Stimulated activated CD4-positive, alpha-beta T cell treated with anti-CD3 and anti-CD28 coated beads, Interleukin-15, amount 100 ng/mL, for 1 hour (primary cell): ENCODE results near the gene SSNA1.

Source experiments
- DNase-seq, 2 donors: peaks; one replicate each; pipeline ENCODE4 v3.0.0-alpha.2; 2020; ENCODE audit warnings: low read depth in 1 of 2, low spot score in 1 of 2

Gene SSNA1

DNA sequence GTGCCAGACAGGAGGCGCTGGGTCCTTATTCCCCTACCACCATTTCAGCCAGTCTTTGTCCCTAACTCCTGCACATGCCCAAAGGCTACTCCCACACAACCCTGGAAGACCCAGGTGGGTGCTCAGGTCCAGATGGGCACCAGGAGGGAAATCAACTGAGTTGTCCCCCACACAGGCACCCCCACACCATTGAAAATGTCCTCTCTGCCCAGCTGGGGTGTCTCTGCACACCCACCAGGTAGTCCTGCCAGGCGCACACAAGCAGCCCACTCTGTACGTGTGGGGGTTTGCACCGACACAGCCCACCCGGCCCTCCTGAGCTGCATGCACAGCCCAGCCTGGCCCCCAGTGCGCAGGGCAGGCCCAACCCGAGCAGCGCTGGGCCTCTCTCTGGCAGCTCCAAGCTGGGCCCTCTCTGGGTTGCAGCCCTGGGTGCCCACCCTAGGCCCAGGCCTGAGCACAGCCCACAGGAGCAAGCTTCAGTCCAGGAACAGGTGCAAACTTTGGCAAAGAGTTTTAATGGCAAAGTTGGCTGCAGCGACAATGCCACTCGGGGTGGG is 31.4 kb downstream of the SSNA1 start:
- no peak for DNase-seq

GRCh38 chr9:137220317-137221094 is 32.0 kb downstream of the SSNA1 start:
- no peak for DNase-seq

- no peak for DNase-seq
These were observed 32.6 kb downstream of the SSNA1 start for GRCh38 chr9:137221095-137221505.

GRCh38 chr9:137221506-137222111 is 33.1 kb downstream of the SSNA1 start:
- no peak for DNase-seq

DNA sequence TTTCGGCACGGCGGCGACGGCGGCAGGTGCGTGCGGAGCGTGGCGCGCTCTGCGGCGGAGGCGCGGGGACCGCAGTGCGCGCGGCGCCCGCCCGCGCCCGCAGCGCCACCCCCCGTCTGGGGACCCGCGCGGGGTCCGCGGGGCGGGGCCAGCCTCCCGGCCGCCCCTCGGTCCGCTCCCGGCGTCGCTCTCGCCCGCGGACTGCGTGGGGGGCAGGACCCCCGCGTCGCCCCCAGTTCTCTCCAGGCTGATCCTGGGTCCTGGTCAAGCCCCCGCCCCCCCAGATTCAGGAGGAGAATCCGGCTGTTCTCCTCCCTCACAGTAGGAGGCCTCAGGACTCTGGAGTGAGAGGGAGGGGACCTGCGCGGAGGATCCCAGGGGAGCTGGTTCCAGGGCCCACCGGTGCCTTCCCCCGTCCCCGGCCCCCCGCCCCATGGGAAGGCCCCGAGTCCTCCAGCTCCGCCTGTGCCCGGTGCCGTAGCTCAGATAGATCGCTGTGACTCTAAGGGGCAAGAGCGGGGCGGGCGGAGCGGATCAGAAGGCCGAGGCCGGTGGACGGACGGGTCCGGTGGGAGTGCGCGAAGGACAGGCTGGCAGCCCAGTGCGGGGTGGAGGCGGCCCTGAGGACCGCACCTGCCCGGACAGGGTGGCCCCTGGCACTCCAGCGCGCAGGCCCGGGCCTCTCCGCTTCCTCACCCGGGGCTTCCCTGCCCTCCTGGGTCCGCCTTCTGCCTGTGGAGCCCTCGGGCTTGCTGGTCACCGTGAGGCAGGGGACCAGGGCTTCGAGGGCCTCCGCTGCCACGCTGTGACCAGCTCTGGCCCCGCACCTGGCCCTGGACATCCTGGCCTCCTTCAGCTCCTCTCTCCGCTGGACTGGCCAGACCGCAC is 34.0 kb downstream of the SSNA1 start, which contains the start of gene RNF208:
TSS of gene RNF208 (minus strand) at position 51 of the 888 bp plus-strand sequence. CDS start 1,028 bp downstream, outside the sequence.
- no peak for DNase-seq

DNA sequence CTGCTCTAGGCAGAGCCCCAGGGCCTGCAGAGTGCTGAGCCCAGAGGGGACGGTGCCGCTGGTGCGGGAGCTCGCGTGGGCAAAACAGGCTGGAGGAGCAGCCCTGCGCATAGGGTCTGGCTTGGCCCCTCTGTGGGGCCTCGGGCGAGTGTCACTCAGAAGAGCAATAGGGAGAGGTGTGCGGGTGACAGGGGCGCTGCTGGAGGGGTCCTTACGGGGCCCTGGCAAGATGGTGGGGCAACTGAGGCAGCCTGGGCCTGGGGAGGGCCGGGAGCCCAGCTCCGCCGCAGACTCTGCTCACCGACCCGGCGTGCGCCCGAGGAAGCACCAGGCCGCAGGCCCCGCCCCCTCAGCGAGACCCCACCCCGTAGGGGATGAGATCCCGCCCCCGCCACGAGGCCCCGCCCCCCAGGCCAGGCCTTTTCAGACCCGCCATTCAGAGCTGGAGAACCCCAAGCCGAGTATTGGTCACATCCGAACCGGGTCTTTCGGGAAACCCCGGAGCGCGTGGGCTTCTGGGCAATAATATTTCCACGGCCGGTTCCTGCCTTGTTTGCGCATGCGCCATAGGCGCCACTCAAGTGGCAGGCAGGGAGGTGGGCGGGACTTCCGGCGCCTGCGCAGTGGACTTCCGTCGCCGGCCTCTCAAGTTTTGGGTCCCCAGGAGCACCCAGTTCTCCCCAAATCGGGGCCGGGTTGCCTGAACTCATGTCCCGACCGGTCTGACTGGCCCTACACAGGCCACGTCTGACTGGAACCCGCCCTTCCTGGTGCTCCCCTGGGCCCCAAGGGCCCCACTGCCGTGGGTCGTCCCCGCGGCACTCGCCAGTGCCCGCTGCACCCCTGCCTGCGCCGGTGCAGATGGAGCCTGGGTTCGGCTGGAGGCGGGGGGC is 34.8 kb downstream of the SSNA1 start:
- peak; percentile 96 to 98 for DNase-seq

GRCh38 chr9:137224830-137225694 is 36.6 kb downstream of the SSNA1 start, which contains the start of gene CYSRT1:
Gene CYSRT1 (plus strand): TSS chr9:137225174. CDS start chr9:137225622, 448 bp downstream.
- DNase-seq = no peak

DNA sequence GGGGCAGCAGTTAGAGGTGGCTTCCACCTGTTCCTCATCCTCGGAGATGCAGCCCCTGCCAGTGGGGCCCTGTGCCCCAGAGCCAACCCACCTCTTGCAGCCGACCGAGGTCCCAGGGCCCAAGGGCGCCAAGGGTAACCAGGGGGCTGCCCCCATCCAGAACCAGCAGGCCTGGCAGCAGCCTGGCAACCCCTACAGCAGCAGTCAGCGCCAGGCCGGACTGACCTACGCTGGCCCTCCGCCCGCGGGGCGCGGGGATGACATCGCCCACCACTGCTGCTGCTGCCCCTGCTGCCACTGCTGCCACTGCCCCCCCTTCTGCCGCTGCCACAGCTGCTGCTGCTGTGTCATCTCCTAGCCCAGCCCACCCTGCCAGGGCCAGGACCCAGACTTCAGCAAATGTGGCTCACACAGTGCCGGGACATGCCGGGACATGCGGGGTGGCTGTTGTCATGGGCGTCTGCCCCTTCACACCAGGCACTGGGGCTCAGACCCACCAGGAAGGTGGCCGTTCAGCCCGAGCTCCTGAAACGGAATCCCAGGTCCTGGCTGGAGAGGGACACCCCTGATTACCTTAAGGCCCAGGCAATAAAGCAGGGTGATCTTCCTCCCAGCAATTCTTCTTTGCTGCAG is 37.3 kb downstream of the SSNA1 start:
- DNase-seq = no peak

DNA sequence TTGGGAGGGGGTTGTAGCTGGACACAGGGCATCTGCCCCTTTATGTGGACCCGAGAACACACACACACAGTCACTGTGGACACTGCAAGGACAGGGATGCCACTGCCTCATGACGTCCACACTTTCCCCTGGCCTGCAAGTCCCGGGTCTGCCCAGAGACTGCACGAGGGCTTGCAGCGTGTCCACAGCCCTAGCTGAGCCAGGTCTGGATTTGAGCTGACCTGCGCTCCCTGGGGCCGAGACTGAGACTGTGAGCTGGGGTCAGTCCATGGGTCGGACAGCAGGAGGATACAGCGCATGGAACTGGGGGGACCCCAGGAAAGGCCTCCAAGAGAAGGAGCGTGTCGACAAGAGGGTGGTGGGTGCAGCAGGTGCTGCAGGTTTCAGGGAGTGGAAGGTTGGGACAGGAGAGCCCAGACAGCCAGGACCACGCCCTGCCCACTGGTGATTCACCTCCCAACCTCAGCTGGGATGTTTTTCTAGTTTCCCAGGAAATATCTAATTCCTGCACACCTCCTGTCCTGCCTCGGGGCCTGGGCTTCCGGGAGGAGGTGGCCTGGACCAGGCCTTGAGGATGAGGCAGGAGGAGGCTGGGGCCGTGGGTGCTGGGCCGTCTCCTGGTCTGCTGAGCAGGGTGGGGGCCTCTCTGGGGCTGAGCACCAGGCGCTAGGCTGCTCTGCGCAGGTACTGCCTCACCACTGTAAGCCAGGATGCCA is 38.0 kb downstream of the SSNA1 start:
- no peak for DNase-seq

- DNase-seq = peak; percentile 70 to 72
These were observed 38.8 kb downstream of the SSNA1 start, which contains the start of gene RNF224 for GRCh38 chr9:137227054-137227852. Gene RNF224 (plus strand): TSS chr9:137227502. CDS start chr9:137228336, 834 bp downstream.

- DNase-seq = no peak
These were observed 39.5 kb downstream of the SSNA1 start for GRCh38 chr9:137227853-137228505.

DNA sequence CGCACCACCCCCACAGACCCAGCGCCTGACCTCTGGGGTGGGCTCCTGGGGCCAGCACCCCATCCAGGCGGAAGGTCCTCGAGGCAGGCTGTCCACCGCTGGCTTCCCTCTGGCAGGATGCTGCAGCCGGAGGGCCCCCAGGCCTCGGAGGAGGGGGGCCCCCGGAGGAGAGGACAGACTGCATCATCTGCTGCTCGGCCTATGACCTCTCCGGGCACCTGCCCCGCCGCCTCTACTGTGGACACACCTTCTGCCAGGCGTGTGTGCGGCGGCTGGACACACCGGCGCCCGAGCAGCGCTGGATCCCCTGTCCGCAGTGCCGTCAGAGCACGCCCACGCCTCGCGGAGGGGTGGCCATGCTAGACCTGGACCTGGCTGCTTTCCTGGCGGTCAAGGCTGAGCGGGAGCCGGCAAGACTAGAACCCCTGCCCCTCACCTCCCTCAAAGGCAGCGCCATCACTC is 40.1 kb downstream of the SSNA1 start:
- DNase-seq = no peak

- no peak for DNase-seq
These were observed 40.8 kb downstream of the SSNA1 start for GRCh38 chr9:137228968-137229896.

- DNase-seq = no peak
These were observed 41.6 kb downstream of the SSNA1 start for GRCh38 chr9:137229903-137230704.
